Mesendoderm (in vitro differentiated cells): Measurements from ENCODE around the gene STARD10.
"Not testable (repeated sequence)": the region's sequence is repeated elsewhere in the genome, so short reads cannot be mapped to it uniquely, and the experiment has no call there.

ENCODE experiments used
- DNase-seq: peaks from one replicate; pipeline ENCODE4 v3.0.0; 2013
- H2AK5ac ChIP-seq: 2 replicates; pipeline ENCODE4 v1.6.1; 2013; ENCODE audit warnings: low read length, inconsistent platforms
- H2BK120ac ChIP-seq: 2 replicates; pipeline ENCODE4 v1.6.1; 2013; ENCODE audit warnings: low read depth, mild to moderate bottlenecking, low read length, moderate library complexity, mixed read lengths
- H2BK15ac ChIP-seq: replicated peaks from 2 replicates; pipeline ENCODE4 v1.6.1; 2013; ENCODE audit warnings: low read depth, mild to moderate bottlenecking, moderate library complexity
- H2BK5ac ChIP-seq: 2 replicates; pipeline ENCODE4 v1.6.1; 2013; ENCODE audit warnings: low read length, inconsistent platforms
- H3K18ac ChIP-seq: 2 replicates; pipeline ENCODE4 v1.6.1; 2013; ENCODE audit warnings: mild to moderate bottlenecking, low read length, mixed read lengths
- H3K23ac ChIP-seq: one replicate; pipeline ENCODE4 v1.6.1; 2013; ENCODE audit warnings: low read length
- H3K27ac ChIP-seq: 2 replicates; pipeline ENCODE4 v1.5.1; 2013; ENCODE audit warnings: low read depth, mild to moderate bottlenecking, inconsistent platforms, low read length, moderate library complexity
- H3K27me3 ChIP-seq: 2 replicates; pipeline ENCODE4 v1.6.1; 2013; ENCODE audit warnings: low read length, control low read depth, mild to moderate bottlenecking, inconsistent platforms; ENCODE audit not compliant: insufficient read depth, poor library complexity
- H3K36me3 ChIP-seq: 2 replicates; pipeline ENCODE4 v1.6.1; 2013; ENCODE audit warnings: low read length, inconsistent platforms; ENCODE audit not compliant: control insufficient read depth, insufficient read depth
- H3K4ac ChIP-seq: one replicate; pipeline ENCODE4 v1.6.1; 2013; ENCODE audit warnings: low read depth, mild to moderate bottlenecking, low read length, moderate library complexity
- H3K4me1 ChIP-seq: 2 replicates; pipeline ENCODE4 v1.6.1; 2013; ENCODE audit warnings: low read depth, low read length, inconsistent platforms; ENCODE audit not compliant: control insufficient read depth
- H3K4me2 ChIP-seq: 2 replicates; pipeline ENCODE4 v1.6.1; 2013; ENCODE audit warnings: low read length
- H3K4me3 ChIP-seq: 2 replicates; pipeline ENCODE4 v1.5.1; 2013; ENCODE audit warnings: mild to moderate bottlenecking, low read length
- H3K56ac ChIP-seq: one replicate; pipeline ENCODE4 v1.6.1; 2013; ENCODE audit warnings: low read length
- H3K79me1 ChIP-seq: 2 replicates; pipeline ENCODE4 v1.6.1; 2013; ENCODE audit warnings: low read length, inconsistent platforms
- H3K79me2 ChIP-seq: 2 replicates; pipeline ENCODE4 v1.6.1; 2013; ENCODE audit warnings: mild to moderate bottlenecking, low read length; ENCODE audit not compliant: control insufficient read depth, insufficient read depth
- H3K9ac ChIP-seq: 2 replicates; pipeline ENCODE4 v1.6.1; 2013; ENCODE audit warnings: low read length, inconsistent platforms
- H4K5ac ChIP-seq: one replicate; pipeline ENCODE4 v1.6.1; 2013; ENCODE audit warnings: low read length
- H4K8ac ChIP-seq: one replicate; pipeline ENCODE4 v1.6.1; 2013; ENCODE audit warnings: low read depth, mild to moderate bottlenecking, control low read depth, low read length, moderate library complexity
- WGBS: extraction: QIAGEN DNeasy Blood & Tissue Kit; methylation state at CpG from one replicate; pipeline ENCODE4 v1.1.7; 2013; ENCODE audit warnings: low lambda C conversion rate, missing lambda C conversion rate; ENCODE audit not compliant: insufficient coverage; ENCODE audit errors: extremely low coverage; 5-methylcytosine and 5-hydroxymethylcytosine counted together

The STARD10 gene

DNA sequence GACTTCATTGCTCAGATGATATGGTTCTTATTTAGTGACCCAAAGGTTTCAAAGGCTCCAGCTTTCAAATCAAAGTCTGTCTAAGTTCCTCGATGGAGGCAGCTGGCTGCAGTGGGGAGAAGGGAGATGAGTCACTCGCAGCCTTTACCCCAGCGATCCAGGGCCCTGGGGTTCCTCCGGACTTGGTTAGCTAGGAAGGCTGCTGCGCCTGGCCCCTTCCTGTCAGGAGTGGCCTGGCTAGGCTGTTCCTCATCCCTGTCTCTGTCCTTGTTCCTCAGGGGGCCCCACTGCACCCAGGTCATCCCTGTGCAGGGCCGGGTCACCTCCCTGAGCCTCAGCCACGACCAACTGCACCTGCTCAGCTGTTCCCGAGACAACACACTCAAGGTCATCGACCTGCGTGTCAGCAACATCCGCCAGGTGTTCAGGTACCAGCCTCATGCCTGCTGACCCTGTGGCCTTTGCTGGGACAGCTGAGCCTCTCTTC lies 34.3 kb upstream of the STARD10 start:
- WGBS, result no CpG with 5 or more reads among the region's 11 CpGs
- H2BK15ac ChIP-seq, result no peak overlapping the region
- no peak overlapping the region for H3K56ac ChIP-seq
- no peaks in the 10 kb centered on the region for H3K4me1 ChIP-seq
- H3K27ac ChIP-seq, result no peak overlapping the region
- H4K5ac ChIP-seq, result no peak overlapping the region
- DNase-seq, result no peak
- no peaks in the 10 kb centered on the region for H3K36me3 ChIP-seq
- H3K23ac ChIP-seq, result no peak overlapping the region
- H2AK5ac ChIP-seq, result no peak overlapping the region
- H4K8ac ChIP-seq, result no peak overlapping the region
- no peaks in the 10 kb centered on the region for H3K79me1 ChIP-seq
- no peak overlapping the region for H3K9ac ChIP-seq
- no peak overlapping the region for H3K4me3 ChIP-seq
- H3K79me2 ChIP-seq, result no peaks in the 10 kb centered on the region
- no peak overlapping the region for H3K18ac ChIP-seq
- H3K4ac ChIP-seq, result no peak overlapping the region
- no peak overlapping the region for H3K4me2 ChIP-seq
- H2BK120ac ChIP-seq, result no peak overlapping the region
- H2BK5ac ChIP-seq, result no peak overlapping the region
- H3K27me3 ChIP-seq, result no peaks in the 10 kb centered on the region

DNA sequence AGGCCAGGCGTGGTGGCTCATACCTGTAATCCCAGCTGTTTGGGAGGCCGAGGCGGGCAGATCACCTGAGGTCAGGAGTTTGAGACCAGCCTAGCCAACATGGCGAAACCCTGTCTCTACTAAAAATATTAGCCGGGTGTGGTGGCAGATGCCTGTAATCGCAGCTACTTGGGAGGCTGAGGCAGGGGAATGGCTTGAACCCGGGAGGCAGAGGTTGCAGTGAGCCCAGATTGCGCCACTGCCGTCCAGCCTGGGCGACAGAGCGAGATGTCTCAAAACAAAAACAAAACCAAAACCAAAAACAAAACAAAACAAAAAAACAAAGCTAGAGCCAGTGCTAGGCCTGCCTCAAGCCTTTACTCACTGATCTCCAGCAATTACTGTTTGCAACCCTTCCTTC lies 33.8 kb upstream of the STARD10 start:
- not testable (repeated sequence) for H4K8ac ChIP-seq, H3K4me2 ChIP-seq, H3K18ac ChIP-seq, H2AK5ac ChIP-seq, H2BK15ac ChIP-seq, H3K4me1 ChIP-seq, H3K27me3 ChIP-seq, H3K36me3 ChIP-seq, H2BK120ac ChIP-seq, H3K56ac ChIP-seq, H3K79me1 ChIP-seq, H3K4ac ChIP-seq, H3K27ac ChIP-seq, H3K9ac ChIP-seq, H3K79me2 ChIP-seq, H3K4me3 ChIP-seq, H4K5ac ChIP-seq, H2BK5ac ChIP-seq, H3K23ac ChIP-seq, DNase-seq
- WGBS, result no CpG with 5 or more reads among the region's 11 CpGs

DNA sequence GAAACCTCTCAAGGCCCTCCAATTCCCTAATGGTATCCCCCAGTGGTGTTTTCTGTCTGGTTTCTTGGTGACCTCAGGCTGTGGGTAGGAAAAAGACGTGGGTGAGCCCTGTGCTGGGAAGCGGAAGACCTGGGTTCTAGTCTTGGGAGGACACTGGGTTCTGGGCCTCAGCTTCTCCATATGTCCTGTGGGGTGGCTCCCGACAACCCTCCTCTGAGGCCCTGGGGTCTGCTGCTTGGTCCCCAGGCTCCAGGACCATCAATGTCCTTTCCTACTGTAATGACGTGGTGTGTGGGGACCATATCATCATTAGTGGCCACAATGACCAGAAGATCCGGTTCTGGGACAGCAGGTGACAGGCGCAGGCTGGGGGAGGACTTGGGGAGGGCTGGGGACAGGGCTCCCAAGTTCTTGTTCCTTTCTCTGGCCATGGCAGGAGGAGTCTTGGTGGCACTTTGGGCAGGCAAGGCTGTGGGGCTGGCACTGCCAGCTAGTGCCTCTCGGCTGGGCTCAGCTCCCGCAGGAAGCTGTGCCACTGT lies 33.2 kb upstream of the STARD10 start:
- no CpG with 5 or more reads among the region's 8 CpGs for WGBS
- peaks cover 2% of the 10 kb centered on the region for H3K4me1 ChIP-seq
- no peak overlapping the region for H2BK15ac ChIP-seq

DNA sequence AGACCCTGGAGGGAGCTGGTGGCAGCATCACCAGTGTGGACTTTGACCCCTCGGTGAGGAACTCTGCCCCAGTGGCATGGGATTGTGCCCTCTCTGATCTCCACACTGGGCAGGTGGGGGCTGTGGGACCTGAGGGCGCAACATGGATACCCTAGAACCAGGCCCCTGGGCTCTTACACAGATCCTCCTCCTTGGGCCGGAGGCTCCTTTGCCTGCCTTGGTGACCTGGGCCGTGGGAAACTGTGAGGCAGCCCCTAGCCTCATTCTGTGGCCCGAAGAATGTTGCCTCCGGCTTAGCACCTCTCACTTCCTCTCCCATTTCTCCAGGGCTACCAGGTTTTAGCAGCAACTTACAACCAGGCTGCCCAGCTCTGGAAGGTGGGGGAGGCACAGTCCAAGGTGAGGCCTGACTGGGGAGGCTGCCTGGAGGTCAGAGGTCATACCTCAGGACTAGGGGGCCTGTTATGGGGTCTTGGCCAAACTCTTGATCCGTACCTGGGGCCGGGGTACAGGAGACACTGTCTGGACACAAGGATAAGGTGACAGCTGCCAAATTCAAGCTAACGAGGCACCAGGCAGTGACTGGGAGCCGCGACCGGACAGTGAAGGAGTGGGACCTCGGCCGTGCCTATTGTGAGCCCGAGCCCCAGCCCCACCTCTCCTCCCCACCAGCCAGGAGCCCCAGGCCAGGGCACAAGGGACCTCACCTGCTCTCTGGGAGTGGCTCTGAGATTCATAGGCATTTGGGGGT lies 32.5 kb upstream of the STARD10 start:
- Histone ChIP-seq H3K27me3 (no peaks in the 10 kb centered on the region), H3K18ac (no peak overlapping the region), H2BK15ac (no peak overlapping the region), H3K4ac (no peak overlapping the region), H4K8ac (no peak overlapping the region), H3K36me3 (no peaks in the 10 kb centered on the region), H3K4me2 (no peak overlapping the region), H3K56ac (peak overlapping the region; percentile 49), H3K9ac (no peak overlapping the region), H3K79me1 (no peaks in the 10 kb centered on the region), H2BK5ac (no peak overlapping the region), H3K4me1 (peaks cover 2% of the 10 kb centered on the region), H3K79me2 (no peaks in the 10 kb centered on the region), H2BK120ac (no peak overlapping the region), H3K23ac (no peak overlapping the region), H3K27ac (no peak overlapping the region), H3K4me3 (no peak overlapping the region), H2AK5ac (no peak overlapping the region), H4K5ac (no peak overlapping the region)
- WGBS, result no CpG with 5 or more reads among the region's 15 CpGs
- peak; percentile 58 for DNase-seq

More for the DNA sequence above, 33.2 kb upstream of the STARD10 start:
- no peak overlapping the region for H2AK5ac ChIP-seq
- H3K79me1 ChIP-seq, result no peaks in the 10 kb centered on the region
- no peak overlapping the region for H3K4me3 ChIP-seq
- H3K27ac ChIP-seq, result no peak overlapping the region
- no peak overlapping the region for H2BK5ac ChIP-seq
- DNase-seq, result no peak
- H2BK120ac ChIP-seq, result no peak overlapping the region
- H4K5ac ChIP-seq, result no peak overlapping the region
- no peak overlapping the region for H3K18ac ChIP-seq
- no peaks in the 10 kb centered on the region for H3K36me3 ChIP-seq
- no peak overlapping the region for H3K4ac ChIP-seq
- H3K56ac ChIP-seq, result no peak overlapping the region
- no peaks in the 10 kb centered on the region for H3K79me2 ChIP-seq
- no peak overlapping the region for H3K4me2 ChIP-seq
- H3K23ac ChIP-seq, result no peak overlapping the region
- no peak overlapping the region for H4K8ac ChIP-seq
- H3K9ac ChIP-seq, result no peak overlapping the region
- no peaks in the 10 kb centered on the region for H3K27me3 ChIP-seq

DNA sequence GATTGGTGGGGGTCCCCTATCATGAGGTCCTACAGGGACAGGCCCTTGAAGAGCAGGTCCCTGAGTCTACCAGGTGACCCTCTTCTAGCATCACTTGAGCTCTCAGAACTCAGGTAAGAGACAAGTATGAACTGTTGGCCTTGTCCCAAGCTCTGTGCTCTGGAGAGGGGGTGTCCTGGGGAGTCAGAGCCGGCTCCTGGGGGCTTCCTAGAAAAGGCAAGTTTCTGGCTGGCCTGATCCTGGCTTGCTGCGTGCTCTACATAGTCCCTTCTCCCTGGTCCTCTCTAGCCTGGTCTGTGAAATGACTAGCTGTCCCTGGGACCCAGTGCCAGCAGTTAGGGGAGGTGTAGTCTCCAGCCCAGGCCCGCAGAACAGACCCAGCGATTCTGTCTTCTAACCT lies 31.8 kb upstream of the STARD10 start:
- no peak overlapping the region for H2BK5ac ChIP-seq
- no peaks in the 10 kb centered on the region for H3K27me3 ChIP-seq
- no peak overlapping the region for H4K8ac ChIP-seq
- H3K36me3 ChIP-seq, result no peaks in the 10 kb centered on the region
- H2BK120ac ChIP-seq, result no peak overlapping the region
- H2BK15ac ChIP-seq, result no peak overlapping the region
- no peak overlapping the region for H3K4me3 ChIP-seq
- WGBS, result no CpG with 5 or more reads among the region's 4 CpGs
- H4K5ac ChIP-seq, result no peak overlapping the region
- no peak overlapping the region for H3K23ac ChIP-seq
- no peak overlapping the region for H3K56ac ChIP-seq
- no peaks in the 10 kb centered on the region for H3K79me1 ChIP-seq
- no peak overlapping the region for H3K9ac ChIP-seq
- H3K27ac ChIP-seq, result no peak overlapping the region
- no peak for DNase-seq
- no peak overlapping the region for H3K4me2 ChIP-seq
- H3K4me1 ChIP-seq, result peaks cover 2% of the 10 kb centered on the region
- no peak overlapping the region for H3K18ac ChIP-seq
- H3K79me2 ChIP-seq, result no peaks in the 10 kb centered on the region
- no peak overlapping the region for H3K4ac ChIP-seq
- H2AK5ac ChIP-seq, result no peak overlapping the region
